HL-60 (cell line): ENCODE data around the gene DIP2B.
"Not testable (repeated sequence)": the region's sequence is repeated elsewhere in the genome, so short reads cannot be mapped to it uniquely, and the experiment has no call there.

Source experiments
- DNase-seq, 2 experiments: peaks; one replicate each; pipeline ENCODE4 v3.0.0-alpha.2; 2010 to 2020; ENCODE audit warnings: low read depth in 1 of 2, low spot score in 1 of 2
- H3K27ac ChIP-seq: fragments of 250-450 bp; sonication (Bioruptor Pico); replicated peaks from 2 replicates; pipeline ENCODE4 v1.5.1; 2020; ENCODE audit warnings: mild to moderate bottlenecking, moderate library complexity
- H3K27me3 ChIP-seq: fragments of 250-450 bp; sonication (Bioruptor Pico); 2 replicates; pipeline ENCODE4 v1.5.1; 2021; ENCODE audit warnings: mild to moderate bottlenecking, moderate library complexity; ENCODE audit not compliant: insufficient read depth, poor library complexity, severe bottlenecking
- H3K4me3 ChIP-seq: replicated peaks from 2 replicates; pipeline ENCODE4 v1.5.1; 2011; ENCODE audit warnings: mild to moderate bottlenecking, control low read depth, low read length; ENCODE audit not compliant: insufficient read depth
- CTCF ChIP-seq: IDR thresholded peaks from one replicate; pipeline ENCODE4 v1.5.1; 2011; ENCODE audit warnings: low read length, control low read depth, inconsistent platforms; ENCODE audit not compliant: insufficient read depth
- GABPA ChIP-seq: IDR thresholded peaks from 2 replicates; pipeline ENCODE4 v1.6.1; 2012; ENCODE audit warnings: low read depth
- POLR2AphosphoS5 ChIP-seq: IDR thresholded peaks from 2 replicates; pipeline ENCODE4 v1.6.1; 2012; ENCODE audit warnings: low read depth
- SPI1 ChIP-seq: IDR thresholded peaks from 2 replicates; pipeline ENCODE4 v1.6.1; 2012; ENCODE audit warnings: low read depth, mild to moderate bottlenecking, borderline replicate concordance
- TF ChIP-seq, protein P1 (sequence below): IDR thresholded peaks from 2 replicates; pipeline ENCODE4 v1.6.1; 2012; ENCODE audit warnings: low read depth; ENCODE audit not compliant: insufficient replicate concordance

The DIP2B gene

GRCh38 chr12:50556273-50556672 is 51.5 kb downstream of the DIP2B start:
- TF ChIP-seq POLR2AphosphoS5 (no peak), CTCF (no peak), GABPA (no peak), SPI1 (no peak)
- TF ChIP-seq, protein P1, sequence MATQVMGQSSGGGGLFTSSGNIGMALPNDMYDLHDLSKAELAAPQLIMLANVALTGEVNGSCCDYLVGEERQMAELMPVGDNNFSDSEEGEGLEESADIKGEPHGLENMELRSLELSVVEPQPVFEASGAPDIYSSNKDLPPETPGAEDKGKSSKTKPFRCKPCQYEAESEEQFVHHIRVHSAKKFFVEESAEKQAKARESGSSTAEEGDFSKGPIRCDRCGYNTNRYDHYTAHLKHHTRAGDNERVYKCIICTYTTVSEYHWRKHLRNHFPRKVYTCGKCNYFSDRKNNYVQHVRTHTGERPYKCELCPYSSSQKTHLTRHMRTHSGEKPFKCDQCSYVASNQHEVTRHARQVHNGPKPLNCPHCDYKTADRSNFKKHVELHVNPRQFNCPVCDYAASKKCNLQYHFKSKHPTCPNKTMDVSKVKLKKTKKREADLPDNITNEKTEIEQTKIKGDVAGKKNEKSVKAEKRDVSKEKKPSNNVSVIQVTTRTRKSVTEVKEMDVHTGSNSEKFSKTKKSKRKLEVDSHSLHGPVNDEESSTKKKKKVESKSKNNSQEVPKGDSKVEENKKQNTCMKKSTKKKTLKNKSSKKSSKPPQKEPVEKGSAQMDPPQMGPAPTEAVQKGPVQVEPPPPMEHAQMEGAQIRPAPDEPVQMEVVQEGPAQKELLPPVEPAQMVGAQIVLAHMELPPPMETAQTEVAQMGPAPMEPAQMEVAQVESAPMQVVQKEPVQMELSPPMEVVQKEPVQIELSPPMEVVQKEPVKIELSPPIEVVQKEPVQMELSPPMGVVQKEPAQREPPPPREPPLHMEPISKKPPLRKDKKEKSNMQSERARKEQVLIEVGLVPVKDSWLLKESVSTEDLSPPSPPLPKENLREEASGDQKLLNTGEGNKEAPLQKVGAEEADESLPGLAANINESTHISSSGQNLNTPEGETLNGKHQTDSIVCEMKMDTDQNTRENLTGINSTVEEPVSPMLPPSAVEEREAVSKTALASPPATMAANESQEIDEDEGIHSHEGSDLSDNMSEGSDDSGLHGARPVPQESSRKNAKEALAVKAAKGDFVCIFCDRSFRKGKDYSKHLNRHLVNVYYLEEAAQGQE, result no peak
- no peaks in the 10 kb centered on the region for H3K27me3 ChIP-seq
- no peak for DNase-seq
- H3K4me3 ChIP-seq, result no peak overlapping the region
- H3K27ac ChIP-seq, result no peak overlapping the region

GRCh38 chr12:50556796-50557195 is 52.0 kb downstream of the DIP2B start:
- H3K27ac ChIP-seq, DNase-seq, H3K27me3 ChIP-seq, H3K4me3 ChIP-seq: not testable (repeated sequence)

GRCh38 chr12:50557421-50557820 is 52.6 kb downstream of the DIP2B start:
- no peak overlapping the region for H3K27ac ChIP-seq
- no peak for TF ChIP-seq POLR2AphosphoS5
- no peak for TF ChIP-seq CTCF
- no peak for TF ChIP-seq GABPA
- TF ChIP-seq, protein P1, result no peak
- no peak for TF ChIP-seq SPI1
- H3K4me3 ChIP-seq, result no peak overlapping the region
- no peaks in the 10 kb centered on the region for H3K27me3 ChIP-seq
- no peak for DNase-seq

DNA sequence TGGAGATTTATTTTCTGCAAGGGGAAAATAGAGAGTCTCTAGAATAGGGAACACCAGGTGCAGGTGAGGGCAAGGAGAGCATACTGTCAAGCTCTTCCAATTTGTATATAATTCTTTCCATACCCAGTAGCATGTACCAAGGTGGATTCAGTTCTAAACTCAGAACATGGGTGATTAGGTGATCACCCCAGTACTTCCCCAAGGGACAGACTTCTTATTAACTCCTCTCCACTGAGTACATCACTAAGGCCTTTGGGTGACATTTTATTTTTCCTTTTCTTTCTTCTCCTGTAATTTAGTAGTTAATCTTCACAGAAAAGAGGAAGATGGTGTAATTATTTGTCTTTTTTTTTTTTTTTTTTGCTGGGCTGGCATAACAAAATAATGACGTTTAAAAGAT is 54.2 kb downstream of the DIP2B start:
- TF ChIP-seq CTCF, result no peak
- TF ChIP-seq SPI1, result no peak
- no peak for TF ChIP-seq POLR2AphosphoS5
- TF ChIP-seq GABPA, result no peak
- TF ChIP-seq, protein P1, result no peak
- DNase-seq, result no peak
- no peak overlapping the region for H3K4me3 ChIP-seq
- no peaks in the 10 kb centered on the region for H3K27me3 ChIP-seq
- no peak overlapping the region for H3K27ac ChIP-seq
